WTC11 (cell line): ENCODE measurements around the gene CSH2. TPM values are rescaled to one million over a fixed set of nuclear protein-coding genes. Genes with fewer than 3 reads are reported as not detected.
"Not testable (repeated sequence)": the region's sequence is repeated elsewhere in the genome, so short reads cannot be mapped to it uniquely, and the experiment has no call there.

Experiments used
- ATAC-seq: fragments of 200-7000 bp; cut with Tn5 transposase; 2 replicates; pipeline ENCODE4 v1.10.0; 2021; ENCODE audit warnings: mild to moderate bottlenecking, moderate library complexity
- CTCF ChIA-PET: fragments of 300-600 bp; sonication (Branson Sonifier 250); formaldehyde crosslinking; loops from one replicate; lab custom pipeline; 2021; ENCODE audit warnings: antibody characterized with exemption; lab: Charles Lee
- POLR2A ChIA-PET: fragments of 350-600 bp; sonication (Branson Sonifier 250); formaldehyde crosslinking; loops from one replicate; lab custom pipeline; 2021; ENCODE audit warnings: antibody characterized with exemption; lab: Charles Lee
- DNase-seq: peaks from one replicate; pipeline ENCODE4 v3.0.0; 2021; ENCODE audit warnings: low spot score
- H3K27ac Mint-ChIP-seq: 2 replicates; pipeline ENCODE4 v1.8.0; 2021; ENCODE audit warnings: mixed read lengths
- H3K27me3 Mint-ChIP-seq: 2 replicates; pipeline ENCODE4 v1.8.0; 2021; ENCODE audit warnings: low read depth, mild to moderate bottlenecking, moderate library complexity, mixed read lengths
- H3K36me3 Mint-ChIP-seq: 2 replicates; pipeline ENCODE4 v1.8.0; 2021; ENCODE audit warnings: mixed read lengths
- H3K4me1 Mint-ChIP-seq: 2 replicates; pipeline ENCODE4 v1.8.0; 2022; ENCODE audit warnings: mixed read lengths
- H3K4me3 Mint-ChIP-seq: 2 replicates; pipeline ENCODE4 v1.8.0; 2021; ENCODE audit warnings: mild to moderate bottlenecking, moderate library complexity, mixed read lengths
- H3K9me3 Mint-ChIP-seq: 2 replicates; pipeline ENCODE4 v1.8.0; 2021; ENCODE audit warnings: mixed read lengths
- ELF4 ChIP-seq: sonication (generic); formaldehyde crosslinking; IDR thresholded peaks from 2 replicates; pipeline ENCODE4 v1.8.1; 2022; ENCODE audit warnings: low read depth, mild to moderate bottlenecking, moderate library complexity, missing genetic modification reagents
- ESRRA ChIP-seq: sonication (generic); formaldehyde crosslinking; IDR thresholded peaks from 2 replicates; pipeline ENCODE4 v1.8.1; 2022; ENCODE audit warnings: mild to moderate bottlenecking, missing genetic modification reagents, borderline replicate concordance
- GTF2I ChIP-seq: fragments of 250-450 bp; sonication (Bioruptor Pico); conservative IDR thresholded peaks from 2 replicates; pipeline ENCODE4 v1.4.0; 2021; ENCODE audit warnings: mild to moderate bottlenecking
- HMGA2 ChIP-seq: fragments of 250-450 bp; sonication (Bioruptor Pico); IDR thresholded peaks from 2 replicates; pipeline ENCODE4 v1.4.0; 2021; ENCODE audit warnings: mild to moderate bottlenecking, moderate library complexity
- NR1H2 ChIP-seq: sonication (generic); formaldehyde crosslinking; IDR thresholded peaks from 2 replicates; pipeline ENCODE4 v1.9.0; 2021; ENCODE audit warnings: mild to moderate bottlenecking, moderate library complexity, missing genetic modification reagents
- RELA ChIP-seq: sonication (generic); formaldehyde crosslinking; IDR thresholded peaks from 2 replicates; pipeline ENCODE4 v1.8.1; 2022; ENCODE audit warnings: missing genetic modification reagents, mild to moderate bottlenecking, borderline replicate concordance
- RORB ChIP-seq: fragments of 250-450 bp; sonication (Bioruptor Pico); IDR thresholded peaks from 2 replicates; pipeline ENCODE4 v1.9.0; 2021; ENCODE audit warnings: mild to moderate bottlenecking
- TEAD1 ChIP-seq: sonication (generic); formaldehyde crosslinking; IDR thresholded peaks from 2 replicates; pipeline ENCODE4 v1.8.0; 2022; ENCODE audit warnings: mild to moderate bottlenecking, missing genetic modification reagents
- ZNF138 ChIP-seq: sonication (generic); formaldehyde crosslinking; conservative IDR thresholded peaks from 2 replicates; pipeline ENCODE4 v1.8.1; 2022; ENCODE audit warnings: mild to moderate bottlenecking, moderate library complexity, missing genetic modification reagents
- ZNF232 ChIP-seq: sonication (generic); formaldehyde crosslinking; IDR thresholded peaks from 2 replicates; pipeline ENCODE4 v1.8.0; 2022; ENCODE audit warnings: mild to moderate bottlenecking, missing genetic modification reagents
- ZNF423 ChIP-seq: fragments of 250-450 bp; sonication (Bioruptor Pico); IDR thresholded peaks from 2 replicates; pipeline ENCODE4 v2.1.2; 2022; ENCODE audit warnings: mild to moderate bottlenecking, moderate library complexity
- total RNA-seq: library from RNA; stranded (reverse); gene quantifications from 3 replicates; pipeline ENCODE4 v1.2.3, GENCODE V29; 2021
- TF ChIP-seq, protein P1 (sequence below): sonication (generic); formaldehyde crosslinking; IDR thresholded peaks from 2 replicates; pipeline ENCODE4 v1.8.0; 2022; ENCODE audit warnings: missing genetic modification reagents
- TF ChIP-seq, protein P2 (sequence below): sonication (generic); formaldehyde crosslinking; IDR thresholded peaks from 2 replicates; pipeline ENCODE4 v1.8.0; 2022; ENCODE audit warnings: mild to moderate bottlenecking, missing genetic modification reagents
- TF ChIP-seq, protein P3 (sequence below): sonication (generic); formaldehyde crosslinking; IDR thresholded peaks from 2 replicates; pipeline ENCODE4 v1.8.0; 2022; ENCODE audit warnings: mild to moderate bottlenecking, missing genetic modification reagents
- TF ChIP-seq, protein P4 (sequence below): sonication (generic); formaldehyde crosslinking; IDR thresholded peaks from 2 replicates; pipeline ENCODE4 v1.8.0; 2022; ENCODE audit warnings: mild to moderate bottlenecking, missing genetic modification reagents
- TF ChIP-seq, protein P5 (sequence below): sonication (generic); formaldehyde crosslinking; IDR thresholded peaks from 2 replicates; pipeline ENCODE4 v1.8.1; 2022; ENCODE audit warnings: low read depth, mild to moderate bottlenecking, moderate library complexity, missing genetic modification reagents, borderline replicate concordance
- TF ChIP-seq, protein P6 (sequence below): sonication (generic); formaldehyde crosslinking; IDR thresholded peaks from 2 replicates; pipeline ENCODE4 v1.8.0; 2022; ENCODE audit warnings: mild to moderate bottlenecking, missing genetic modification reagents

CSH2 gene
- total RNA-seq, 1 experiment from 2014 or later, result not detected

DNA sequence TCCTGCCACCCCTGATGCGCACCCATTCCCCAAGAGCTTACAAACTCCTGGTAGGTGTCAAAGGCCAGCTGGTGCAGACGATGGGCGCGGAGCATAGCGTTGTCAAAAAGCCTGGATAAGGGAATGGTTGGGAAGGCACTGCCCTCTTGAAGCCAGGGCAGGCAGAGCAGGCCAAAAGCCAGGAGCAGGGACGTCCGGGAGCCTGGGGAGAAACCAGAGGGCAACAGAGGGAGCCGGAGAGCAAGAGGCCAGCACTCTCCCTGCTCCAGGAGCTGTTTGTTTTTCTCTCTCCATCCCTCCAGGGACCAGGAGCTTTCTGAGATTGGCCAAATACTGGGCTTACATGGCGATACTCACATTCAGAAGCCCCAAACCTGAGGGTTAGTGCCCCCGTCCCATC lies 44.8 kb upstream of the CSH2 start:
- CTCF ChIA-PET, result interaction anchor here (0.6 to 4.5 kb wide), 39 partner anchors 7 to 227 kb away, joined by 3 to 170 read pairs (median 16); partner anchors contain the start of genes CD79B, CSH2, CSHL1 and ERN1
- H3K4me1 Mint-ChIP-seq, result peaks cover 16% of the 10 kb centered on the region
- no peaks in the 10 kb centered on the region for H3K9me3 Mint-ChIP-seq
- POLR2A ChIA-PET, result interaction anchor here (1.3 to 1.4 kb wide), 2 partner anchors 28 to 33 kb away, joined by 3 to 4 read pairs; no protein-coding TSS in a partner anchor
- no peak overlapping the region for H3K27ac Mint-ChIP-seq
- ATAC-seq (peak; percentile 56), DNase-seq (peak; percentile 61)
- peak overlapping the region; percentile 46 for H3K4me3 Mint-ChIP-seq
- no peak for TF ChIP-seq ELF4
- TF ChIP-seq, protein P1, sequence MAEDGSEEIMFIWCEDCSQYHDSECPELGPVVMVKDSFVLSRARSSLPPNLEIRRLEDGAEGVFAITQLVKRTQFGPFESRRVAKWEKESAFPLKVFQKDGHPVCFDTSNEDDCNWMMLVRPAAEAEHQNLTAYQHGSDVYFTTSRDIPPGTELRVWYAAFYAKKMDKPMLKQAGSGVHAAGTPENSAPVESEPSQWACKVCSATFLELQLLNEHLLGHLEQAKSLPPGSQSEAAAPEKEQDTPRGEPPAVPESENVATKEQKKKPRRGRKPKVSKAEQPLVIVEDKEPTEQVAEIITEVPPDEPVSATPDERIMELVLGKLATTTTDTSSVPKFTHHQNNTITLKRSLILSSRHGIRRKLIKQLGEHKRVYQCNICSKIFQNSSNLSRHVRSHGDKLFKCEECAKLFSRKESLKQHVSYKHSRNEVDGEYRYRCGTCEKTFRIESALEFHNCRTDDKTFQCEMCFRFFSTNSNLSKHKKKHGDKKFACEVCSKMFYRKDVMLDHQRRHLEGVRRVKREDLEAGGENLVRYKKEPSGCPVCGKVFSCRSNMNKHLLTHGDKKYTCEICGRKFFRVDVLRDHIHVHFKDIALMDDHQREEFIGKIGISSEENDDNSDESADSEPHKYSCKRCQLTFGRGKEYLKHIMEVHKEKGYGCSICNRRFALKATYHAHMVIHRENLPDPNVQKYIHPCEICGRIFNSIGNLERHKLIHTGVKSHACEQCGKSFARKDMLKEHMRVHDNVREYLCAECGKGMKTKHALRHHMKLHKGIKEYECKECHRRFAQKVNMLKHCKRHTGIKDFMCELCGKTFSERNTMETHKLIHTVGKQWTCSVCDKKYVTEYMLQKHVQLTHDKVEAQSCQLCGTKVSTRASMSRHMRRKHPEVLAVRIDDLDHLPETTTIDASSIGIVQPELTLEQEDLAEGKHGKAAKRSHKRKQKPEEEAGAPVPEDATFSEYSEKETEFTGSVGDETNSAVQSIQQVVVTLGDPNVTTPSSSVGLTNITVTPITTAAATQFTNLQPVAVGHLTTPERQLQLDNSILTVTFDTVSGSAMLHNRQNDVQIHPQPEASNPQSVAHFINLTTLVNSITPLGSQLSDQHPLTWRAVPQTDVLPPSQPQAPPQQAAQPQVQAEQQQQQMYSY (CRISPR knock-in tag), result peak; percentile 95
- no peaks in the 10 kb centered on the region for H3K36me3 Mint-ChIP-seq
- H3K27me3 Mint-ChIP-seq, result peaks cover 3% of the 10 kb centered on the region; the same call in 1 of the 2 replicates

DNA sequence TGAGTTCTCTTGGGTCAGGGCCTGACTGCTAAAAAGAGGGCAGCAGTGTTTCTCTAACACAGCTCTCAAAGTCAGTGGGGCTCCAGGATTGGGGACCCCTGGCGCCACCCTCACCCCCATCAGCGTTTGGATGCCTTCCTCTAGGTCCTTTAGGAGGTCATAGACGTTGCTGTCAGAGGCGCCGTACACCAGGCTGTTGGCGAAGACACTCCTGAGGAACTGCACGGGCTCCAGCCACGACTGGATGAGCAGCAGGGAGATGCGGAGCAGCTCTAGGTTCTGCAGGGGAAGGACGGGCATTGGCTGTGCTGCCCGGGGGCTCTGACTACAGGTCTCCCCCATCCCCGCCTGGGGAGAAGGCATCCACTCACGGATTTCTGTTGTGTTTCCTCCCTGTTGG lies 44.2 kb upstream of the CSH2 start:
- TF ChIP-seq HMGA2 (no peak), NR1H2 (CRISPR knock-in tag) (no peak), ZNF138 (CRISPR knock-in tag) (no peak)
- TF ChIP-seq, protein P2, sequence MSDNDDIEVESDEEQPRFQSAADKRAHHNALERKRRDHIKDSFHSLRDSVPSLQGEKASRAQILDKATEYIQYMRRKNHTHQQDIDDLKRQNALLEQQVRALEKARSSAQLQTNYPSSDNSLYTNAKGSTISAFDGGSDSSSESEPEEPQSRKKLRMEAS (CRISPR knock-in tag), result no peak
- TF ChIP-seq, all 79 proteins: peak for 0
- Mint-ChIP-seq H3K9me3 (no peaks in the 10 kb centered on the region), H3K36me3 (no peaks in the 10 kb centered on the region), H3K4me1 (peaks cover 16% of the 10 kb centered on the region), H3K4me3 (no peak overlapping the region; the same call in 1 of the 2 replicates), H3K27me3 (peaks cover 3% of the 10 kb centered on the region; the same call in 1 of the 2 replicates), H3K27ac (no peak overlapping the region)
- ATAC-seq, result no peak
- ChIA-PET POLR2A (interaction anchor here (1.3 kb wide), 1 partner anchor 29 kb away, joined by 4 read pairs; no protein-coding TSS in a partner anchor), CTCF (interaction anchor here (0.6 to 4.5 kb wide), 29 partner anchors 7 to 216 kb away, joined by 3 to 170 read pairs (median 22); partner anchors contain the start of genes CD79B, CSH2, CSHL1 and GH2)
- no peak for DNase-seq

DNA sequence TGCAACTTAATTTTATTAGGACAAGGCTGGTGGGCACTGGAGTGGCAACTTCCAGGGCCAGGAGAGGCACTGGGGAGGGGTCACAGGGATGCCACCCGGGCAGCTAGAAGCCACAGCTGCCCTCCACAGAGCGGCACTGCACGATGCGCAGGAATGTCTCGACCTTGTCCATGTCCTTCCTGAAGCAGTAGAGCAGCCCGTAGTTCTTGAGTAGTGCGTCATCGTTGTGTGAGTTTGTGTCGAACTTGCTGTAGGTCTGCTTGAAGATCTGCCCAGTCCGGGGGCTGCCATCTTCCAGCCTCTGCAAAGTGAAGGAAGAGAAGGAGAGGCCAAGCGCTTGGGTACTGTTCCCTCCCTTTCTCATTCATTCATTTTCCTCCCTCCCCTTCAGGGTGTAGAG lies 43.7 kb upstream of the CSH2 start:
- H3K27ac Mint-ChIP-seq, POLR2A ChIA-PET, H3K36me3 Mint-ChIP-seq: not testable (repeated sequence)

DNA sequence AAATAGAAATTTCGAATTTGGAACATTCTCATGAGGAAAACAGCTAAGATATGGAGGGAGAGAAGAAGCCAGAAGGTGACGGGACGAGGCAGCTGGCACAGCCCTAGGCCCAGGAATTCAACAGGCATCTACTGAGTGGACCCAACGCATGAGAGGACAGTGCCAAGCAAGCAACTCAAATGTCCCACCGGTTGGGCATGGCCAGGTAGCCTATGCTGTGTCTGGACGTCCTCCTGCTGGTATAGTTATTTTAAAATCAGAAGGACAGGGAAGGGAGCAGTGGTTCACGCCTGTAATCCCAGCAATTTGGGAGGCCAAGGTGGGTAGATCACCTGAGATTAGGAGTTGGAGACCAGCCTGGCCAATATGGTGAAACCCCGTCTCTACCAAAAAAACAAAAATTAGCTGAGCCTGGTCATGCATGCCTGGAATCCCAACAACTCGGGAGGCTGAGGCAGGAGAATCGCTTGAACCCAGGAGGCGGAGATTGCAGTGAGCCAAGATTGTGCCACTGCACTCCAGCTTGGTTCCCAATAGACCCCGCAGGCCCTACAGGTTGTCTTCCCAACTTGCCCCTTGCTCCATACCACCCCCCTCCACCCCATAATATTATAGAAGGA lies 43.2 kb upstream of the CSH2 start:
- CTCF ChIA-PET, result no interaction called here
- TF ChIP-seq RELA (CRISPR knock-in tag), result no peak
- no peak for TF ChIP-seq ESRRA
- TF ChIP-seq, protein P3, sequence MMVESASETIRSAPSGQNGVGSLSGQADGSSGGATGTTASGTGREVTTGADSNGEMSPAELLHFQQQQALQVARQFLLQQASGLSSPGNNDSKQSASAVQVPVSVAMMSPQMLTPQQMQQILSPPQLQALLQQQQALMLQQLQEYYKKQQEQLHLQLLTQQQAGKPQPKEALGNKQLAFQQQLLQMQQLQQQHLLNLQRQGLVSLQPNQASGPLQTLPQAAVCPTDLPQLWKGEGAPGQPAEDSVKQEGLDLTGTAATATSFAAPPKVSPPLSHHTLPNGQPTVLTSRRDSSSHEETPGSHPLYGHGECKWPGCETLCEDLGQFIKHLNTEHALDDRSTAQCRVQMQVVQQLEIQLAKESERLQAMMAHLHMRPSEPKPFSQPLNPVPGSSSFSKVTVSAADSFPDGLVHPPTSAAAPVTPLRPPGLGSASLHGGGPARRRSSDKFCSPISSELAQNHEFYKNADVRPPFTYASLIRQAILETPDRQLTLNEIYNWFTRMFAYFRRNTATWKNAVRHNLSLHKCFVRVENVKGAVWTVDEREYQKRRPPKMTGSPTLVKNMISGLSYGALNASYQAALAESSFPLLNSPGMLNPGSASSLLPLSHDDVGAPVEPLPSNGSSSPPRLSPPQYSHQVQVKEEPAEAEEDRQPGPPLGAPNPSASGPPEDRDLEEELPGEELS (CRISPR knock-in tag), result no peak
- TF ChIP-seq, protein P4, sequence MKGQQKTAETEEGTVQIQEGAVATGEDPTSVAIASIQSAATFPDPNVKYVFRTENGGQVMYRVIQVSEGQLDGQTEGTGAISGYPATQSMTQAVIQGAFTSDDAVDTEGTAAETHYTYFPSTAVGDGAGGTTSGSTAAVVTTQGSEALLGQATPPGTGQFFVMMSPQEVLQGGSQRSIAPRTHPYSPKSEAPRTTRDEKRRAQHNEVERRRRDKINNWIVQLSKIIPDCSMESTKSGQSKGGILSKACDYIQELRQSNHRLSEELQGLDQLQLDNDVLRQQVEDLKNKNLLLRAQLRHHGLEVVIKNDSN (CRISPR knock-in tag), result no peak
- TF ChIP-seq, protein P5, sequence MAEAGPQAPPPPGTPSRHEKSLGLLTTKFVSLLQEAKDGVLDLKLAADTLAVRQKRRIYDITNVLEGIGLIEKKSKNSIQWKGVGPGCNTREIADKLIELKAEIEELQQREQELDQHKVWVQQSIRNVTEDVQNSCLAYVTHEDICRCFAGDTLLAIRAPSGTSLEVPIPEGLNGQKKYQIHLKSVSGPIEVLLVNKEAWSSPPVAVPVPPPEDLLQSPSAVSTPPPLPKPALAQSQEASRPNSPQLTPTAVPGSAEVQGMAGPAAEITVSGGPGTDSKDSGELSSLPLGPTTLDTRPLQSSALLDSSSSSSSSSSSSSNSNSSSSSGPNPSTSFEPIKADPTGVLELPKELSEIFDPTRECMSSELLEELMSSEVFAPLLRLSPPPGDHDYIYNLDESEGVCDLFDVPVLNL (CRISPR knock-in tag), result no peak
- no peak for TF ChIP-seq RORB
- TF ChIP-seq ZNF423 (CRISPR knock-in tag), result no peak
- TF ChIP-seq, protein P6, sequence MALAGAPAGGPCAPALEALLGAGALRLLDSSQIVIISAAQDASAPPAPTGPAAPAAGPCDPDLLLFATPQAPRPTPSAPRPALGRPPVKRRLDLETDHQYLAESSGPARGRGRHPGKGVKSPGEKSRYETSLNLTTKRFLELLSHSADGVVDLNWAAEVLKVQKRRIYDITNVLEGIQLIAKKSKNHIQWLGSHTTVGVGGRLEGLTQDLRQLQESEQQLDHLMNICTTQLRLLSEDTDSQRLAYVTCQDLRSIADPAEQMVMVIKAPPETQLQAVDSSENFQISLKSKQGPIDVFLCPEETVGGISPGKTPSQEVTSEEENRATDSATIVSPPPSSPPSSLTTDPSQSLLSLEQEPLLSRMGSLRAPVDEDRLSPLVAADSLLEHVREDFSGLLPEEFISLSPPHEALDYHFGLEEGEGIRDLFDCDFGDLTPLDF (CRISPR knock-in tag), result no peak
- TF ChIP-seq TEAD1 (CRISPR knock-in tag), result no peak
- no peak for TF ChIP-seq GTF2I (CRISPR knock-in tag)
- TF ChIP-seq ZNF232 (CRISPR knock-in tag), result no peak

More for the DNA sequence above, 43.7 kb upstream of the CSH2 start:
- DNase-seq, H3K27me3 Mint-ChIP-seq, ATAC-seq, H3K4me3 Mint-ChIP-seq, H3K9me3 Mint-ChIP-seq: not testable (repeated sequence)
- peaks cover 16% of the 10 kb centered on the region for H3K4me1 Mint-ChIP-seq
- CTCF ChIA-PET, result interaction anchor here (1.2 to 4.5 kb wide), 16 partner anchors 10 to 217 kb away, joined by 3 to 170 read pairs (median 45); partner anchors contain the start of genes CD79B, CSH2, ICAM2 and PRR29

More for the DNA sequence above, 43.2 kb upstream of the CSH2 start:
- Mint-ChIP-seq H3K4me3 (no peak overlapping the region), H3K27me3 (peaks cover 3% of the 10 kb centered on the region; the same call in 1 of the 2 replicates), H3K36me3 (no peaks in the 10 kb centered on the region), H3K27ac (no peak overlapping the region), H3K9me3 (no peaks in the 10 kb centered on the region), H3K4me1 (peaks cover 16% of the 10 kb centered on the region)
- ATAC-seq (no peak), DNase-seq (peak; percentile 3)
- POLR2A ChIA-PET, result no interaction called here
